CD8-positive, alpha-beta memory T cell (primary cell): Measurements from ENCODE around the gene HMGXB3. TPM values are rescaled to one million over a fixed set of nuclear protein-coding genes. Genes with fewer than 3 reads are reported as not detected.

ENCODE experiments used
- CTCF ChIA-PET: fragments of 350-600 bp; sonication (Branson Sonifier 250); formaldehyde crosslinking; loops from one replicate; lab custom pipeline; 2021; ENCODE audit warnings: antibody characterized with exemption; lab: Charles Lee
- POLR2A ChIA-PET: fragments of 350-600 bp; sonication (Branson Sonifier 250); formaldehyde crosslinking; loops from one replicate; lab custom pipeline; 2021; ENCODE audit warnings: antibody characterized with exemption; lab: Charles Lee
- DNase-seq, 5 donors: peaks; one replicate each; pipeline versions ENCODE4 v3.0.0 to v3.0.0-alpha.2; 2020 to 2022; ENCODE audit warnings: mixed read lengths in 1 of 5
- H3K27ac ChIP-seq: one replicate; pipeline ENCODE4 v1.7.0; 2013; ENCODE audit warnings: low read depth, mild to moderate bottlenecking, low read length, moderate library complexity
- H3K27me3 ChIP-seq: 2 replicates; pipeline ENCODE4 v1.7.0; 2013; ENCODE audit warnings: low read length, mild to moderate bottlenecking; ENCODE audit not compliant: insufficient read depth, poor library complexity, severe bottlenecking
- H3K36me3 ChIP-seq: 2 replicates; pipeline ENCODE4 v1.7.0; 2013; ENCODE audit warnings: mild to moderate bottlenecking, low read length, moderate library complexity; ENCODE audit not compliant: insufficient read depth
- H3K4me1 ChIP-seq: 2 replicates; pipeline ENCODE4 v1.7.0; 2013; ENCODE audit warnings: mild to moderate bottlenecking, low read length, moderate library complexity; ENCODE audit not compliant: insufficient read depth
- H3K4me3 ChIP-seq: 2 replicates; pipeline ENCODE4 v1.7.0; 2013; ENCODE audit warnings: mild to moderate bottlenecking, low read length
- H3K9me3 ChIP-seq: 2 replicates; pipeline ENCODE4 v1.7.0; 2013; ENCODE audit warnings: mild to moderate bottlenecking, low read length
- H3K27ac Mint-ChIP-seq, 8 donors: one replicate each; pipeline ENCODE4 v1.8.0; 2020 to 2021; ENCODE audit warnings: mixed read lengths in 8 of 8, mild to moderate bottlenecking in 6 of 8, inconsistent platforms in 3 of 8, moderate library complexity in 3 of 8
- H3K27me3 Mint-ChIP-seq, 2 donors: one replicate each; pipeline ENCODE4 v1.8.0; 2020 to 2021; ENCODE audit warnings: mixed read lengths in 2 of 2, mild to moderate bottlenecking in 1 of 2, moderate library complexity in 1 of 2
- H3K36me3 Mint-ChIP-seq, 3 donors: one replicate each; pipeline ENCODE4 v1.8.0; 2020 to 2021; ENCODE audit warnings: mixed read lengths in 3 of 3, inconsistent platforms in 1 of 3, mild to moderate bottlenecking in 1 of 3
- H3K4me1 Mint-ChIP-seq, 3 donors: one replicate each; pipeline ENCODE4 v1.8.0; 2020 to 2021; ENCODE audit warnings: mixed read lengths in 3 of 3, inconsistent platforms in 1 of 3, mild to moderate bottlenecking in 1 of 3
- H3K4me3 Mint-ChIP-seq, 7 donors: one replicate each; pipeline ENCODE4 v1.8.0; 2020 to 2021; ENCODE audit warnings: mixed read lengths in 7 of 7, mild to moderate bottlenecking in 6 of 7, moderate library complexity in 4 of 7, inconsistent platforms in 2 of 7
- H3K9me3 Mint-ChIP-seq, 5 donors: one replicate each; pipeline ENCODE4 v1.8.0; 2020 to 2022; ENCODE audit warnings: mixed read lengths in 5 of 5, mild to moderate bottlenecking in 3 of 5, moderate library complexity in 2 of 5, inconsistent platforms in 1 of 5
- polyA plus RNA-seq: library from polyadenylated mRNA; unstranded; fragments of 300-500 nt; fragmentation: Illumina TruSeq; gene quantifications from one replicate; pipeline ENCODE4 v1.2.3, GENCODE V29; 2021
- total RNA-seq, 2 experiments: library from RNA; stranded (reverse); gene quantifications; one replicate each; pipeline ENCODE4 v1.2.3, GENCODE V29; 2021

The HMGXB3 gene
- total and polyA plus RNA-seq, 3 experiments from 2014 or later: 15.3 to 40.7 (median 36.8) TPM

DNA sequence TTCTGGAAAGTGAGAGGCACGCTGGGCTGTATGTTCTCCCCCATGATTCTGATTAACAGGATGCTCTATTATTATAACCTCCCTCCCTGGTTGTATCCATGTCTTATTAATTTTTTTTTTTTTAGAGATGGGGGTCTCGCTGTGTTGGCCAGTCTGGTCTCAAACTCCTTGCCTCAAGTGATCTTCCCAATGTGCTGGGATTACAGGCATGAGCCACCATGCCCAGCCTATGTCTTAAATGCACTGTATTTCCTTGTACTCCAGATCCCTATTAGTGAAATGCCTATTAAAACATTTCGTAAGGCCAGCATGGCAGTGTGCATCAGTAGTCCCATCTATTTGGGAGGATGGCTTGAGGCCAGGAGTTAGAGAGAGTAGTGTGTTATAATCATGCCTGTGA, 7.1 kb upstream of the HMGXB3 start:
- POLR2A ChIA-PET: no interaction called here
- H3K27ac Mint-ChIP-seq: no peak overlapping the region
- Histone ChIP-seq H3K9me3 (no peaks in the 10 kb centered on the region), H3K4me3 (no peak overlapping the region), H3K27me3 (no peaks in the 10 kb centered on the region), H3K36me3 (no peaks in the 10 kb centered on the region), H3K27ac (no peak overlapping the region), H3K4me1 (no peaks in the 10 kb centered on the region)
- no peak overlapping the region for H3K4me3 Mint-ChIP-seq
- no peak for DNase-seq
- no peaks in the 10 kb centered on the region for H3K27me3 Mint-ChIP-seq
- peaks cover 0 to 17% (median 9%) of the 10 kb centered on the region in 3 donors for H3K36me3 Mint-ChIP-seq
- CTCF ChIA-PET: interaction anchor here (1.2 to 5.2 kb wide), 4 partner anchors 31 to 162 kb away, joined by 3 to 69 read pairs (median 4); no protein-coding TSS in a partner anchor
- peaks cover 0 to under 1% (median 0%) of the 10 kb centered on the region in 3 donors for H3K4me1 Mint-ChIP-seq
- H3K9me3 Mint-ChIP-seq: no peaks in the 10 kb centered on the region

DNA sequence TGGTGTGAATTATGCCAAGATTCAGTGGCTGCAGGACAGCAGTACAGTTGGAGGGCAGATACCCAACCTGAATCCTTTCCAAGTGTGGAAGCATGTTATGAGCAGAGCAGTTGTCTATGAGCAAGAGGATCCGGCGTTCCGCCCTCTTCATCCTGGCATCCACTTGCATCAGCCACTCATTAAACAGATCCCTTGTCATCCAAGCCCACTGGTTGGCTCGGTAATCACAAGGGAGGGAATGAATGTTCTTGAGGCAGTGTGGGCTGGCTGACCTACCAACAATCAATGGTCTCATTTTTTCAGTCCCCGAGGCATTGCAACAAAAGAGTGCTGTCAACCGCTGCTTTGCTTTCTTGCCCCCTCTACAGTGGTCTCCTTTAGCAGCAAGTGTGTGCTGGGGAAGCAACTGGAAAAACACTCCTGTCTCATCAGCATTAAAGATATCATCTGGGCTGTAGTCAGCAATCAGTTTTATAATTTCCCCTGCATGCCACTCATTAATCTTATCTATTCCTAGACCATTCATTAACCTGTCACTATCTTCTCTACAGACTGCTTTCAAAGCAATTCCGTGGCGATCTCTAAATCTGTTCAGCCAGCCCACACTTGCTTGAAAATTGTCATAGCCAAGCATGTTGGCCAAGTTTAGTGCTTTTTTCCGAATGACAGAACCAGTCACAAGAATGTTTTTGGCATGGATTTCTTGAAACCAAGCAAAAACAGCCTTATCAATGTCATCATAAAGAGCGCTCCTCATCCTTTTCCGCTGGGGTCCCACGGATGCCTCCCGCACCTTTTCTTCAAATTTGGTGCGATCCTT, 4.9 kb upstream of the HMGXB3 start:
- H3K4me1 Mint-ChIP-seq: peaks cover 12 to 19% (median 13%) of the 10 kb centered on the region in 3 donors
- Histone ChIP-seq H3K4me3 (no peak overlapping the region), H3K36me3 (no peaks in the 10 kb centered on the region), H3K9me3 (no peaks in the 10 kb centered on the region), H3K27me3 (no peaks in the 10 kb centered on the region), H3K4me1 (peaks cover 8% of the 10 kb centered on the region), H3K27ac (no peak overlapping the region)
- no peaks in the 10 kb centered on the region for H3K27me3 Mint-ChIP-seq
- H3K36me3 Mint-ChIP-seq: peaks cover 0 to 18% (median 6%) of the 10 kb centered on the region in 3 donors
- H3K27ac Mint-ChIP-seq: no peak overlapping the region
- POLR2A ChIA-PET: no interaction called here
- no peak for DNase-seq
- CTCF ChIA-PET: interaction anchor here (1.3 to 1.5 kb wide), 2 partner anchors 10 to 33 kb away, joined by 4 to 7 read pairs; no protein-coding TSS in a partner anchor
- H3K9me3 Mint-ChIP-seq: no peaks in the 10 kb centered on the region
- H3K4me3 Mint-ChIP-seq: no peak overlapping the region

DNA sequence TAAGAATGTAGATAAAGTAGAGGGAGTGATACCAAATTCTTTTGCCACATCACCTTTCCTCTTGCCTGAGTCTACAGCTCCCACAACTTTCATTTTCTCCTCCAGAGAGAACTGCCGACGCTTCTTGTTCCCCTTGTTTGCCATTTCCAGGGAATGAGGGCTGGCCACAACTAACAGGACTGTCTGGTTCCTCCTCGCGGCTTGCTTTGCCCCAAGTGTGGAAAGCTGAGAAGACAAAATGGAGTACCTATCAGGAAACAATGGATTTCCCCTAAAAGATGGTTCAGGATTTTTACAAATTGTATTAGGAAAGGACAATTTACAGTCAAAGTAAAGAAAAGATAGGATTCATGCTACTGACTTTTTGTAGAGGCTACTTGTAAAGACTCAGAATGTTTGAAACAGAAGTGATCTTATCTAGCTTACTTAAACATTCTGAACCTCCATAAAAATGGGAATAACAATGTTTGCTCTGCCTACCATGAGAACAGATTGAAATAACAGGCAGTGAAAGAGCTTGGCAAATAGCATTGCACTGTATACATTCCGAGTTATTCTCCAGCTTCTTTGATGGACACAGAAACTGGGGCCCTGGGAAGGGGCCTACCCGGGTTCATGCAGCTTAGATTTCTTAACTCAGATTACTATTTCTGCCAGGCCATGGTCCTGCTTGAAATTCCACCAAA, 4.2 kb upstream of the HMGXB3 start:
- Histone ChIP-seq H3K36me3 (no peaks in the 10 kb centered on the region), H3K4me1 (peaks cover 8% of the 10 kb centered on the region), H3K9me3 (no peaks in the 10 kb centered on the region), H3K27ac (no peak overlapping the region), H3K4me3 (no peak overlapping the region), H3K27me3 (no peaks in the 10 kb centered on the region)
- Mint-ChIP-seq H3K4me1 (peaks cover 13 to 21% (median 14%) of the 10 kb centered on the region in 3 donors), H3K27ac (peak overlapping the region in 1 of 8 donors; percentile 61), H3K27me3 (no peaks in the 10 kb centered on the region), H3K9me3 (no peaks in the 10 kb centered on the region), H3K36me3 (peaks cover 0 to 23% (median 6%) of the 10 kb centered on the region in 3 donors), H3K4me3 (peak overlapping the region in 1 of 7 donors; percentile 15)
- ChIA-PET CTCF (interaction anchor here (1.0 to 1.5 kb wide), 3 partner anchors 9 to 162 kb away, joined by 3 to 7 read pairs (median 4); no protein-coding TSS in a partner anchor), POLR2A (interaction anchor here (0.8 kb wide), 1 partner anchor 36 kb away, joined by 4 read pairs; no protein-coding TSS in a partner anchor)
- DNase-seq: no peak

DNA sequence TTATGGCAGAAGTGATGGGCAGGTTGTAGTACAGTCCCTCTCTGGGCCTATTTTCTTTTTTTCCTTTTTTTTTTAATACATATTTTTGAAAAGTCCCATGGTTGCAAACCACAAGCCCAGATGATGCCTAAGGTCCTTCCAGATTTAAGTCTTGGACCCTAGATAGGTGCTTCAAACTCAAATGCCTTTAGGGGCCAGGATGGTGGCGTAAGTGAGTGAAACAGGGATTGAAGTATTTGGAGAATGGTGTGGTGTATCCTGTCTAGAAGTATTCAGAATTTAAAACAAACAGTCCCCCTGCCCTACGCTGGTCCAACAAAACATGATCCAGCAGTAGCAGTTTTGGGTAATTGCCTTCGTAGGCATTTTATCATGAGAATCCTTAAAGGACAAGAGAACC, 2.3 kb upstream of the HMGXB3 start:
- DNase-seq: no peak
- H3K4me1 ChIP-seq: peaks cover 20% of the 10 kb centered on the region
- no peaks in the 10 kb centered on the region for H3K36me3 ChIP-seq
- Mint-ChIP-seq H3K9me3 (no peaks in the 10 kb centered on the region), H3K36me3 (peaks cover 0 to 33% (median 6%) of the 10 kb centered on the region in 3 donors), H3K4me3 (peak overlapping the region in 1 of 7 donors; percentile 89), H3K4me1 (peaks cover 30 to 41% (median 32%) of the 10 kb centered on the region in 3 donors), H3K27ac (peak overlapping the region in 1 of 8 donors; percentile 79), H3K27me3 (no peaks in the 10 kb centered on the region)
- no peak overlapping the region for H3K4me3 ChIP-seq
- CTCF ChIA-PET: interaction anchor here (1.5 kb wide), 1 partner anchor 164 kb away, joined by 3 read pairs; no protein-coding TSS in a partner anchor
- H3K27me3 ChIP-seq: no peaks in the 10 kb centered on the region
- POLR2A ChIA-PET: no interaction called here
- no peak overlapping the region for H3K27ac ChIP-seq
- H3K9me3 ChIP-seq: no peaks in the 10 kb centered on the region

DNA sequence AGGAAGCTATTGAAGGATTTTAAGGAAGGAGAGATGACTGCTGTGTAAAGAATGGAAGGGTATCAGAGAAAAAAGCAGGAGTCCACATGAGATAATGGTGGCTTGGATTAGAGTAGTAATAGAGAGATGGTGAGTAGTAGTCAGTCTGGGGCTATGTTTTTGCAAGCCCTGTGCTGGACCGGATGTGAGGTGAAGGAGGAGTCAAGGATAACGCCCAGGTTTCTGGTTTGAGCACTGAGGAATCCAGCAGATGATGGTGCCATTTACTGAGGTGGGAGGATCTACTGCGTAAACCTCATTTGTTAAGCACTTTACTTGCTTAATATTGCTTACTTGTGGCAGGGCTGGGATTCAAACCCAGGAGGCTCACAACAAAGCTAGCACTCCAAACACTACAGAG, 1.2 kb upstream of the HMGXB3 start:
- Histone ChIP-seq H3K9me3 (no peaks in the 10 kb centered on the region), H3K4me1 (peaks cover 20% of the 10 kb centered on the region), H3K27ac (peak overlapping the region; percentile 73), H3K27me3 (no peaks in the 10 kb centered on the region), H3K36me3 (no peaks in the 10 kb centered on the region), H3K4me3 (no peak overlapping the region)
- Mint-ChIP-seq H3K36me3 (peaks cover 0 to 40% (median 8%) of the 10 kb centered on the region in 3 donors), H3K27me3 (no peaks in the 10 kb centered on the region), H3K4me3 (peak overlapping the region; percentile 83 to 96 (median 89)), H3K9me3 (no peaks in the 10 kb centered on the region), H3K27ac (peak overlapping the region; percentile 79 to 96 (median 92)), H3K4me1 (peaks cover 32 to 50% (median 41%) of the 10 kb centered on the region in 3 donors)
- POLR2A ChIA-PET: interaction anchor here (1.0 kb wide), 1 partner anchor 38 kb away, joined by 3 read pairs; no protein-coding TSS in a partner anchor
- no peak for DNase-seq
- CTCF ChIA-PET: interaction anchor here (1.0 to 2.5 kb wide), 5 partner anchors 8 to 362 kb away, joined by 3 to 11 read pairs (median 4); no protein-coding TSS in a partner anchor

DNA sequence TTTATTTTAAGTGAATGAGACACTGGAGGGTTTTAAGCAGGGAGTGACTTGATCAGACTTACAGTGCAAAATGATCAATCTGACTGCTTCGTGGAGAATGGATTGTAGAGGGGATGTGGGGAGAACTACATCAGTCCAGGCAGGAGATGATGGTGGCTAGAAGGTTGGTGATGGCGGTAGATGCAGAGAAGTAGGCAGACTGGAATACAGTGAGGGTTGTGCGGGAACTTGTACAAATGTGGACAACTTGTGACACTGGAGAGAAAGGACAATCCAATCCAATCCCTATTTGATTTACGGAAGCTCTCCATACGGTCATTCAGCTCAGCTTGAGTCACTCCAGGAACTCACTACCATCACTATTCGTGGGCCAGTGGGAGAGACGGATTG, 678 bp upstream of the HMGXB3 start:
- ChIA-PET CTCF (interaction anchor here (0.8 to 2.5 kb wide), 9 partner anchors 9 to 362 kb away, joined by 3 to 11 read pairs (median 3); no protein-coding TSS in a partner anchor), POLR2A (interaction anchor here (0.6 to 1.3 kb wide), 6 partner anchors 38 to 1771 kb away, joined by 3 to 6 read pairs (median 4); partner anchors contain the start of genes G3BP1, PCYOX1L, RBM22 and SLC26A2)
- no peaks in the 10 kb centered on the region for H3K27me3 ChIP-seq
- no peaks in the 10 kb centered on the region for H3K36me3 ChIP-seq
- no peak for DNase-seq
- Mint-ChIP-seq H3K9me3 (no peaks in the 10 kb centered on the region), H3K36me3 (peaks cover 0 to 44% (median 9%) of the 10 kb centered on the region in 3 donors), H3K27ac (peak overlapping the region; percentile 79 to 96 (median 92)), H3K27me3 (no peaks in the 10 kb centered on the region), H3K4me1 (peaks cover 34 to 53% (median 46%) of the 10 kb centered on the region in 3 donors), H3K4me3 (peak overlapping the region; percentile 83 to 96 (median 89))
- H3K4me3 ChIP-seq: peak overlapping the region; percentile 81
- peaks cover 20% of the 10 kb centered on the region for H3K4me1 ChIP-seq
- H3K27ac ChIP-seq: peak overlapping the region; percentile 73
- H3K9me3 ChIP-seq: no peaks in the 10 kb centered on the region

DNA sequence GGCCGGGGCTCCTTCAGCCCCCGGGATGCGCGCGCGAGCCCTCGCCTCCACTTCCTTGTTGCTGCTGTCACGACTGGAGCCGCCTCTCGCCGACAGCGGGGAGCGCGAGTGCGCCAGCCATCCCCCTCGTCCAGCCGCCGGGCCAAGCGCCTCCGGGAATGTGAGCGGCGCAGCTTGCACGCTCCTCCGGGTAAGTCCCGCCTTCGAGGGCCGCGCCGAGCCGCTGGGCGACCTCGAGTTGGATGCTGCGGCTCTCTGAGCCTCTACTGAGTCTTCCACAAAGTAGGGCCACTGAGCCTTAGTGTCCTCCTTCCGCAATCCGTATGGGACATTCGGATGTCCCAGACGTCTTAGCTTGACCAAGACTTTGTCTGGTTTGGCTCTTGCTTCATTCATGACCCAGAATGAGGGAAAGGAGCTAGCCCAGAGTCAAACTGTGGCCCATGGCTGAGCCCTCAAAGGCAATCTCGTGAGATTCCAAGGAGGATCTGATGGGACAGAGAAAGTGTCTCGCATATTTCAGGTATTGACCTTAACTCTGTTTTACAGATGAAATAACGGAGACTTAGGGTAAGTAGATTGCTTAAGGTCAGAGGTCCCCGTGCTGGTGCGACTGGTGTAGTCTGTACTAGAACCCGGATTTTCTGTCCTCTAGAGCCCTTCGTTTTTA, 586 bp downstream of the HMGXB3 start:
- Histone ChIP-seq H3K36me3 (no peaks in the 10 kb centered on the region), H3K4me1 (peaks cover 20% of the 10 kb centered on the region), H3K9me3 (no peaks in the 10 kb centered on the region), H3K4me3 (peak overlapping the region; percentile 81), H3K27ac (peak overlapping the region; percentile 73), H3K27me3 (no peaks in the 10 kb centered on the region)
- H3K9me3 Mint-ChIP-seq: no peaks in the 10 kb centered on the region
- peak overlapping the region; percentile 79 to 97 (median 94) for H3K27ac Mint-ChIP-seq
- H3K27me3 Mint-ChIP-seq: no peaks in the 10 kb centered on the region
- CTCF ChIA-PET: interaction anchor here (0.9 to 2.5 kb wide), 5 partner anchors 10 to 167 kb away, joined by 3 to 11 read pairs (median 4); no protein-coding TSS in a partner anchor
- H3K36me3 Mint-ChIP-seq: peaks cover 0 to 38% (median 6%) of the 10 kb centered on the region in 3 donors
- peaks cover 35 to 58% (median 52%) of the 10 kb centered on the region in 3 donors for H3K4me1 Mint-ChIP-seq
- peak; percentile 27 to 62 (median 31) for DNase-seq
- peak overlapping the region; percentile 88 to 96 (median 90) for H3K4me3 Mint-ChIP-seq
- POLR2A ChIA-PET: interaction anchor here (0.9 to 1.3 kb wide), 4 partner anchors 41 to 1770 kb away, joined by 3 to 6 read pairs (median 4); partner anchors contain the start of genes G3BP1, RBM22 and SLC26A2
